ENCODE measurements around the gene LRR1. TPM values are rescaled to one million over a fixed set of nuclear protein-coding genes. Genes with fewer than 3 reads are reported as not detected.

Gene LRR1
- total RNA-seq, 4 donors from 2014 or later, result 5.2 to 8.9 (median 6.9) TPM

GRCh38 chr14:49622022-49622607 is 23.4 kb downstream of the LRR1 start:
- H3K27me3 ChIP-seq, result no peaks in the 10 kb centered on the region
- H3K36me3 ChIP-seq, result peaks cover 6 to 16% of the 10 kb centered on the region in 2 donors
- TF ChIP-seq POLR2A (IDR thresholded peaks at IDR 0.05) (no peak), CTCF (IDR thresholded peaks at IDR 0.05) (no peak)
- DNase-seq, result no peak
- peaks cover 28 to 35% of the 10 kb centered on the region in 2 donors for H3K4me1 ChIP-seq
- H3K4me3 ChIP-seq (replicated peaks in 1 of 3), result peak overlapping the region in 1 of 3 donors; percentile 67
- intact Hi-C loops (cut with DNase I), result no loop called here
- no peaks in the 10 kb centered on the region for H3K9me3 ChIP-seq
- H3K27ac ChIP-seq, result peak overlapping the region in 1 of 3 donors; percentile 18
- WGBS, 2 donors, result 68 to 74% methylated on average over 3 of the region's 3 CpGs

GRCh38 chr14:49623387-49623786 is 24.6 kb downstream of the LRR1 start:
- intact Hi-C loops (cut with DNase I), result no loop called here
- H3K9me3 ChIP-seq, result no peaks in the 10 kb centered on the region
- H3K4me1 ChIP-seq, result peaks cover 31 to 35% of the 10 kb centered on the region in 2 donors
- H3K4me3 ChIP-seq (replicated peaks in 1 of 3), result no peak overlapping the region
- peak overlapping the region in 1 of 3 donors; percentile 18 for H3K27ac ChIP-seq
- WGBS, 2 donors, result 64 to 68% methylated on average over 3 of the region's 3 CpGs
- H3K27me3 ChIP-seq, result no peaks in the 10 kb centered on the region
- TF ChIP-seq POLR2A (IDR thresholded peaks at IDR 0.05) (no peak), CTCF (IDR thresholded peaks at IDR 0.05) (no peak)
- DNase-seq, result no peak
- H3K36me3 ChIP-seq, result peaks cover 0 to 5% of the 10 kb centered on the region in 2 donors

- no peaks in the 10 kb centered on the region for H3K27me3 ChIP-seq
- no peak overlapping the region for H3K27ac ChIP-seq
- H3K4me3 ChIP-seq (replicated peaks in 1 of 3), result no peak overlapping the region
- H3K9me3 ChIP-seq, result no peaks in the 10 kb centered on the region
- DNase-seq, result no peak
- intact Hi-C loops (cut with DNase I), result no loop called here
- 81 to 84% methylated on average over 6 of the region's 6 CpGs for WGBS, 2 donors
- TF ChIP-seq POLR2A (IDR thresholded peaks at IDR 0.05), result no peak
- no peak for TF ChIP-seq CTCF (IDR thresholded peaks at IDR 0.05)
- peaks cover 34 to 35% of the 10 kb centered on the region in 2 donors for H3K4me1 ChIP-seq
- H3K36me3 ChIP-seq, result no peaks in the 10 kb centered on the region
Observed at GRCh38 chr14:49623941-49624839, 25.4 kb downstream of the LRR1 start.

GRCh38 chr14:49633640-49634546 is 35.2 kb downstream of the LRR1 start:
- peak overlapping the region; percentile 66 to 98 (median 97) for H3K27ac ChIP-seq
- WGBS, 2 donors, result 0 to 1% methylated on average over 6 to 40 of the region's 101 CpGs
- H3K4me1 ChIP-seq, result peaks cover 6 to 24% of the 10 kb centered on the region in 2 donors
- no peaks in the 10 kb centered on the region for H3K36me3 ChIP-seq
- H3K27me3 ChIP-seq, result no peaks in the 10 kb centered on the region
- H3K4me3 ChIP-seq (replicated peaks in 1 of 3), result peak overlapping the region; percentile 44 to 75 (median 72)
- no peaks in the 10 kb centered on the region for H3K9me3 ChIP-seq
- TF ChIP-seq POLR2A (IDR thresholded peaks at IDR 0.05), result peak; percentile 76 to 91
- TF ChIP-seq CTCF (IDR thresholded peaks at IDR 0.05), result peak; percentile 32 to 93 (median 74)
- intact Hi-C loops (cut with DNase I), result loop anchor here (10.0 kb wide), 2 partner anchors 51 to 201 kb away; partner anchors contain the start of gene POLE2
- peak; percentile 94 to 95 for DNase-seq

All from thyroid gland (tissue), 4 donors.